DND-41 (cell line): ENCODE results near the gene TSC22D1.
A peak's percentile ranks its signal among the peaks of the same experiment; 100 is the strongest.

ENCODE experiments used
- ATAC-seq: fragments of 200-7000 bp; cut with Tn5 transposase; 3 replicates; pipeline ENCODE4 v1.9.1; 2021; ENCODE audit warnings: low read depth; ENCODE audit not compliant: insufficient read depth
- DNase-seq: peaks from one replicate; pipeline ENCODE4 v3.0.0-alpha.2; 2020
- H2AFZ ChIP-seq: 2 replicates; pipeline ENCODE4 v1.6.0; 2012; ENCODE audit warnings: low read depth, low read length
- H3K27ac ChIP-seq: 2 replicates; pipeline ENCODE4 v1.5.1; 2012; ENCODE audit warnings: low read length, inconsistent platforms
- H3K27me3 ChIP-seq: fragments of 200-600 bp; sonication (generic); 2 replicates; pipeline ENCODE4 v1.6.0; 2012; ENCODE audit warnings: low read length, mild to moderate bottlenecking, inconsistent platforms; ENCODE audit not compliant: insufficient read depth, poor library complexity
- H3K36me3 ChIP-seq: 2 replicates; pipeline ENCODE4 v1.5.1; 2012; ENCODE audit warnings: low read length, inconsistent platforms; ENCODE audit not compliant: insufficient read depth
- H3K4me1 ChIP-seq: 2 replicates; pipeline ENCODE4 v1.5.1; 2012; ENCODE audit warnings: mild to moderate bottlenecking, low read length; ENCODE audit not compliant: insufficient read depth
- H3K4me2 ChIP-seq: 2 replicates; pipeline ENCODE4 v1.6.0; 2012; ENCODE audit warnings: mild to moderate bottlenecking, moderate library complexity, low read length, inconsistent platforms; ENCODE audit not compliant: insufficient read depth
- H3K4me3 ChIP-seq, 2 experiments: fragments of 200-600 bp in 1 of 2; shearing (Covaris generic) in 1 of 2; 2 replicates each; pipeline ENCODE4 v1.5.1; 2012 to 2016; ENCODE audit warnings: inconsistent platforms in 2 of 2, low read length in 2 of 2, mild to moderate bottlenecking in 2 of 2, low read depth in 1 of 2, moderate library complexity in 1 of 2
- H3K79me2 ChIP-seq: 2 replicates; pipeline ENCODE4 v1.6.0; 2012; ENCODE audit warnings: low read length, inconsistent platforms; ENCODE audit not compliant: insufficient read depth
- H3K9ac ChIP-seq: 2 replicates; pipeline ENCODE4 v1.6.0; 2012; ENCODE audit warnings: low read depth, mild to moderate bottlenecking, inconsistent platforms, low read length, moderate library complexity
- H3K9me3 ChIP-seq: 2 replicates; pipeline ENCODE4 v1.5.1; 2012; ENCODE audit warnings: low read length, moderate library complexity, mild to moderate bottlenecking, inconsistent platforms; ENCODE audit not compliant: insufficient read depth, severe bottlenecking
- H4K20me1 ChIP-seq: 2 replicates; pipeline ENCODE4 v1.6.0; 2012; ENCODE audit warnings: low read length; ENCODE audit not compliant: insufficient read depth
- EZH2 ChIP-seq: IDR thresholded peaks from 3 replicates; pipeline ENCODE4 v1.6.1; 2012; ENCODE audit warnings: borderline replicate concordance, low read depth, mild to moderate bottlenecking, moderate library complexity, low read length, inconsistent platforms; ENCODE audit not compliant: severe bottlenecking
- TF ChIP-seq, protein P1 (sequence below): IDR thresholded peaks from 2 replicates; pipeline ENCODE4 v1.5.1; 2012; ENCODE audit warnings: borderline replicate concordance, low read length, moderate library complexity, mild to moderate bottlenecking; ENCODE audit not compliant: poor library complexity, severe bottlenecking; ENCODE audit errors: extremely low read depth

Gene TSC22D1

DNA sequence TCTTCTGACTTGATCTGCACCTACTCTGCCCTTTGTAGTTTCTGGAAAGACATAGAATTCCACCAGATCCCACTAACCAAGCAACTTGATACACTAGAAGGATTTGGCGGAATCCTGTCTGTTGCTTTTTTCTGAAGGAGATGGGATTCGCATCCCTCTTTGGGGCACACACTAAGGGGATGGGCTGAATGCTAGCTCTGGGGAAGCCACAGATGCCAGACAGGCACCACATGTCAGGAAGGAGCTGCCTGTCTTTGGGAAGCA lies 150.4 kb downstream of the TSC22D1 start:
- peak; percentile 10; the same call in 1 of the 3 replicates for ATAC-seq
- Histone ChIP-seq H3K79me2 (no peaks in the 10 kb centered on the region), H3K4me3 (no peak overlapping the region), H3K27ac (no peak overlapping the region), H3K4me1 (peaks cover 38% of the 10 kb centered on the region), H3K27me3 (no peaks in the 10 kb centered on the region), H3K4me2 (0 out of 2 replicates have a peak overlapping the region, but pooled peaks have one; percentile 2), H3K36me3 (no peaks in the 10 kb centered on the region), H3K9me3 (no peaks in the 10 kb centered on the region), H2AFZ (no peak overlapping the region), H3K9ac (no peak overlapping the region), H4K20me1 (no peaks in the 10 kb centered on the region)
- no peak for DNase-seq
- TF ChIP-seq, protein P1, sequence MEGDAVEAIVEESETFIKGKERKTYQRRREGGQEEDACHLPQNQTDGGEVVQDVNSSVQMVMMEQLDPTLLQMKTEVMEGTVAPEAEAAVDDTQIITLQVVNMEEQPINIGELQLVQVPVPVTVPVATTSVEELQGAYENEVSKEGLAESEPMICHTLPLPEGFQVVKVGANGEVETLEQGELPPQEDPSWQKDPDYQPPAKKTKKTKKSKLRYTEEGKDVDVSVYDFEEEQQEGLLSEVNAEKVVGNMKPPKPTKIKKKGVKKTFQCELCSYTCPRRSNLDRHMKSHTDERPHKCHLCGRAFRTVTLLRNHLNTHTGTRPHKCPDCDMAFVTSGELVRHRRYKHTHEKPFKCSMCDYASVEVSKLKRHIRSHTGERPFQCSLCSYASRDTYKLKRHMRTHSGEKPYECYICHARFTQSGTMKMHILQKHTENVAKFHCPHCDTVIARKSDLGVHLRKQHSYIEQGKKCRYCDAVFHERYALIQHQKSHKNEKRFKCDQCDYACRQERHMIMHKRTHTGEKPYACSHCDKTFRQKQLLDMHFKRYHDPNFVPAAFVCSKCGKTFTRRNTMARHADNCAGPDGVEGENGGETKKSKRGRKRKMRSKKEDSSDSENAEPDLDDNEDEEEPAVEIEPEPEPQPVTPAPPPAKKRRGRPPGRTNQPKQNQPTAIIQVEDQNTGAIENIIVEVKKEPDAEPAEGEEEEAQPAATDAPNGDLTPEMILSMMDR: no peak
- TF ChIP-seq EZH2: no peak

DNA sequence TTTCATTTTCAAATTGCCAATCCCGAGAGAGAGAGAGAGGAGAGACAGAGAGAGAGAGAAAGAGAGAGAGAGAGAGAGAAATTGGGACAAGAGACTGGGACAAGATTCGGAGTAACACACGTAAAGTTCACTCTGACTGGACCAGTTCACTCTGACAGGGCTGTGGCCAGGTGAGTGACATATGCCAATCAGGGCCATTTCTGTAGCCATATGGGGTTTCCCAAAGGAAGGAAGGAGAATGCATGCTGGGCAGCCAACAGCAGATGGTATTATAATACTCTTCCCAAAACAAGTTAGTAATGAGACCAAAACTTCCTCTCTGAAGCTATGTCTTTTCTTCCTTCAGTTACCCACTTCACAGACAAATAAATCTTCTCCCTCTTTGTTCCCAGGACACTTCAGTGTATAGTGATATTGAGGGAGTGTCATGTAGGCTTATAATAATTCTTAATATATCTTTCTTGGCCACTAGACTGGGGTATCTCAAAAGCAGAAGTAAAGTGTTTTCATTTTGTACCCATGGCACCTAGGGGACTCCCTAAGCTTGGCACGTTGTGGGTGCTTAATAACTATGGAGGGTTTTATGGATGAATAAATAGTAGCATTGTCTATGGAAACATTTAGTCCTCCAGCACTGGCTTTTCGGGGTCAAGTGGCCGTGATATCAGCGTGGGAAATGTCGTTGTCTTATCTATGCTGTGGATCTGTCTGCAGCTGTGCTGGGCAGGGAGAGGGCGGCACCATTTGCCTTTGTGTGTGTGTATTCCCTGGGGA lies 150.9 kb downstream of the TSC22D1 start:
- Histone ChIP-seq H3K4me2 (no peak overlapping the region), H2AFZ (no peak overlapping the region), H3K4me1 (peaks cover 38% of the 10 kb centered on the region), H3K79me2 (no peaks in the 10 kb centered on the region), H3K27ac (no peak overlapping the region), H3K36me3 (no peaks in the 10 kb centered on the region), H3K27me3 (no peaks in the 10 kb centered on the region), H3K9me3 (no peaks in the 10 kb centered on the region), H3K4me3 (no peak overlapping the region), H3K9ac (no peak overlapping the region), H4K20me1 (no peaks in the 10 kb centered on the region)
- TF ChIP-seq, protein P1: no peak
- no peak for TF ChIP-seq EZH2
- ATAC-seq (peak; percentile 43; the same call in 2 of the 3 replicates), DNase-seq (peak; percentile 44)

DNA sequence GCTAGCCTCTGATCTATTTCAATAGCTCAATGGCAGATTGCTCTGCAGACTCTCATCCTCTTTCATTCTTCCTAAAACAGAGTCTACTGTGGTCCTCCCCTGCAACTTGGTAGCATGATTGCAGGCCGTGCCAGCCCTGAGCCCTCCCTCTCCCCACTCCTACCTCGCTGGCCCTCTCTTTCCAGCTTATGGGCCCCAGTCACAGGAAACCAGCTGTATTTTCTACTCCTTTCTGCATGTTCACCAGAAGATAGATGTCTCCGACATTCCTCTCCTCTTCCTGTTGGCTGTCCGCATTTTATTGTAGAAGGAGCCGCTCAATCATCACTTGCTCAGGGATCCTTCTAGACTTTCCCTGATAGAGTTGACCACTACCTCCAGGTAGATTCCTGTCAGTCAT lies 152.3 kb downstream of the TSC22D1 start:
- no peak for TF ChIP-seq EZH2
- TF ChIP-seq, protein P1: no peak
- Histone ChIP-seq H3K9ac (no peak overlapping the region), H3K4me1 (peaks cover 38% of the 10 kb centered on the region), H3K4me3 (no peak overlapping the region), H3K36me3 (no peaks in the 10 kb centered on the region), H4K20me1 (no peaks in the 10 kb centered on the region), H3K27ac (no peak overlapping the region), H3K4me2 (no peak overlapping the region), H2AFZ (no peak overlapping the region), H3K79me2 (no peaks in the 10 kb centered on the region), H3K9me3 (no peaks in the 10 kb centered on the region), H3K27me3 (no peaks in the 10 kb centered on the region)
- DNase-seq (no peak), ATAC-seq (no peak)
